LHCN-M2 (cell line): Measurements from ENCODE around the gene ZNF594. TPM values are rescaled to one million over a fixed set of nuclear protein-coding genes. Genes with fewer than 3 reads are reported as not detected.
"Not testable (repeated sequence)": the region's sequence is repeated elsewhere in the genome, so short reads cannot be mapped to it uniquely, and the experiment has no call there.

Source experiments
- DNase-seq: peaks from one replicate; pipeline ENCODE4 v3.0.0-alpha.2; 2012; ENCODE audit warnings: low read depth
- total RNA-seq: library from RNA; depleted of rRNA; stranded (reverse); fragments of >200 nt; gene quantifications from 2 replicates; pipeline ENCODE4 v1.2.3, GENCODE V29; 2014

ZNF594 gene
- total RNA-seq, 1 experiment from 2014 or later = 3.5 TPM

DNA sequence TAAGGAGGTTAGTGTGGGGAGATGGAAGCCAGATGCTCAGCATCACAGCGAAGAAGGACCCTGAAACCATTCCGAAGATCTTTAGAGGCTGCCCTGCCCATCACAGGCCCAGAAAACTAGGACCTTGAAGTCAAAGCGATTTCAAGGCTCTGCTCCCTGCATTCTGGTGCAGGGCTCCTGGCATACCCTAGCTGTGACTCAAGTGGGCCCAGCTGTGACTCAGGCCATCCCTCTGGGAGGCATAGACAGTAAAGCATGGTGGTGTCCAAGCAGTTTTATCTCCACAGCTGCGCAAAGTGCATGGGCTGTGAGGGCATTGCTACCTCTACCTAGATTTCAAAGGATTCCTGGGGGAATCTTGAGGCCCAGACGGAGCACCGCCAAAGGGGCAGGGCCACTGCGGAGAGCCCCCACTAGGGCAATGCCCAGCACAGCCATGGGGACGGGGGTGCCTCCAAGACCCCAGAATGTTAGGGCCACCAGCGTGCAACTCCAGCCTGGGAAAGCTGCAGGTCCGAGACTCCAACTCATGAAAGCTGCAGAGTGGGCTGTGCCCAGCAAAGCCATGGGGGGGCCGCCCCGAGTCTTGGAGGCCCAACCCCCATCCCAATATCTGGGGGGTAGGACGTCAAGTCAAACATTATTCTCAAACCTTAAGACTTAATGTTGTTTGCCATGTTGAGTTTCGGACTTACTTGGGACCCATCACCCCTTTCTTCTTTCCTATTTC, 11.7 kb upstream of the ZNF594 start:
- peak; percentile 8 for DNase-seq

- no peak for DNase-seq
These were observed 9.3 kb upstream of the ZNF594 start for GRCh38 chr17:5201011-5201410.

DNA sequence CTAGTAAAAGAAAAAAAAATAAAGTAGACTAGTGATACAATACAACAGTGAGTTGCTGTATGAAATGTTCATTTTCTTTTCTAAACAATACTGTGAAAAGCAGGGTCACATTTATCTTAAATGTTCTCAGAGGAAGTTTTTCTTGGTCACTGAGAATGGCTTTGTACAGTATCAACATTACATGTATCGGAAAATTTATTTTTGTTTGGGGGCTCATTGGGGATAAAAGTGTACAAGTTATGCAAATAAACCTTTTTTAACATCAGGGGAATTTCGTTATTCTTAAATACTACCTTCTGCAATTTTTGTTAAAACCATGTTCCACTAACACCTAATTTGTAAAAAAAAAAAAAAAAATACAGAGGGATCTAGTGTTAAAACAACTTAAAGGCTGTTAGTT, 8.7 kb upstream of the ZNF594 start:
- DNase-seq = no peak

GRCh38 chr17:5198472-5198871, 6.8 kb upstream of the ZNF594 start:
- DNase-seq = no peak

GRCh38 chr17:5194346-5194745, 2.7 kb upstream of the ZNF594 start:
- no peak for DNase-seq

DNA sequence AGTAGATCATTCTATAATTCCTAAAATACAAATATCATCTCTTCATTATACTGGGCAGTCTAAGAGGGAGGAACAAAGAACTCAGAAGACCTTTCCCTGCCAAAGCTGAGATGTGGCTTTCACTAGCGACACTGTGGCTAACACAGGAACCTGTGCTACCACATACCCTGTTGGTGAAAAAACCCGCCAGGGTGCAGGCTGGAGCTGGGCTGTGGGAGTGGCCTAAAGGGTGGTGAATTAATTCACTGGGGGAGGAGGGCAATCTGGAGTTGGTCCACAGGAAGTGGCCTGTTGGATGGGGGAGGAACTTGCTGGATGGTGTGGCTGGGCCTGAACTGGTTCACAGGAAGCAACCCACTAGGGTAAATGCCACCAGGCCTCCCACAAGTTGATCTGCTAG, 7.4 kb downstream of the ZNF594 start:
- no peak for DNase-seq

GRCh38 chr17:5183410-5183793, 8.3 kb downstream of the ZNF594 start:
- no peak for DNase-seq

GRCh38 chr17:5182597-5183409, 8.9 kb downstream of the ZNF594 start:
- DNase-seq = no peak

GRCh38 chr17:5181509-5182305, 10.0 kb downstream of the ZNF594 start:
- DNase-seq = no peak

DNA sequence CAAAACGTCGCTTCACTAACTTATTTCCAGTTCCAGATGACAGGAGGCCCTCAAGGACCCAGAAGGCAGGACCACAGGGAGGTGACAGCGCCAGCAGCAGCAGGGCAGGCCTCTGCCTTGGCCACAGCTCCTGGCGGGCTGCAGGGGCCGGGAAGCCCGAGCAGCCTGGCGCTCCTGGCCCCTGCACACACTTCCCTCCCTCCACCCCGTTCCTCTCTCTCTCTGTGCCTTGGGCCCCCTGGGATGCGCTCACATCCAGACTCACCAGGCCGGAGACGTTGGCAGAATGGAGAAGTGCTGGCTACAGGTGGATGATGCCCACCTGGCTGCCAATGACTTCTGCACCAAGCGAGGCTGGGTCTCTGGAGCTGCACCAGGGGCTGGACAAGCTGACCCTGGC, 12.7 kb downstream of the ZNF594 start:
- DNase-seq = no peak

DNA sequence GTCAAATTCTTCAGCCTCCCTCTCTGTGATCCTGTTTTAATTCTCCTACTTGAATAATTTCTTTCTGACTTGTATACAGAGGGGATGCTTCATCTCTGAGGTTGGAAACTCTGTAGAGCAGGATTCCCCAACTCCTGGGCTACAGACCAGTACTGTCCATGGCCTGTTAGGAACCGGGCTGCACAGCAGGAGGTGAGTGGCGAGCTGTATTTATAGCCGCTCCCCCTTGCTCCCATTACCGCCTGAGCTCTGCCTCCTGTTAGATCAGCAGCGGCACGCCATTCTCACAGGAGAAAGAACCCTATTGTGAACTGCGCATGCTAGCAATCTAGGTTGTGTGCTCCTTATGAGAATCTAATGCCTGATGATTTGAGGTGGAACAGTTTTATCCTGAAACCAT, 16.6 kb downstream of the ZNF594 start:
- not testable (repeated sequence) for DNase-seq

- DNase-seq = peak; percentile 6
These were observed 25.7 kb downstream of the ZNF594 start for GRCh38 chr17:5165791-5166564.

DNA sequence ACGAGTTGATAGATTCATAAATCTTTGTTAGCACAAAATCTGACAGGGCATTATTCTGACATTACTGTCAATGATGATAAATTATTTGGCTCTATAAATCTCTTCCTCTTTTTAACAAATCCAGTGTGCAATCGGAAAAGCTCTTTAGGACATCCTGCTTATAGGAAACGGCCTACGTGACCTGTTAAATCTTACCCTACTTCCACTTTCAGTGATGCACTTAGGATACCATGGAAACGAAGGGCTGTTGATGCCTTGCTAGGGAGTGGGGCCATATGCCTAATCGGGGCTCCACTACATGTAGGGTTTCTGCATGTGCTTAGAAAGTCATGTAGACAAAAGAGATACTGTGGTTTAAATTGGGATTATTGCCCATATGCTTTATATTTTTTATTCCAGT, 27.2 kb downstream of the ZNF594 start:
- no peak for DNase-seq

GRCh38 chr17:5161793-5162192, 29.9 kb downstream of the ZNF594 start:
- not testable (repeated sequence) for DNase-seq

DNA sequence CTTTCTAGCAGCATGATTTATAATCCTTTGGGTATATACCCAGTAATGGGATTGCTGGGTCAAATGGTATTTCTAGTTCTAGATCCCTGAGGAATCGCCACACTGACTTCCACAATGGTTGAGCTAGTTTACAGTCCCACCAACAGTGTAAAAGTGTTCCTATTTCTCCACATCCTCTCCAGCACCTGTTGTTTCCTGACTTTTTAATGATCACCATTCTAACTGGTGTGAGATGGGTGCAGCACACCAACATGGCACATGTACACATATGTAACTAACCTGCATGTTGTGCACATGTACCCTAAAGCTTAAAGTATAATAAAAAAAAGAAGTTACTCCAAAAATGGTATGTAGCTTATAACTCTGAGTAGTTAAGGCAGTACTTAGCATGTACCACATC, 31.0 kb downstream of the ZNF594 start:
- not testable (repeated sequence) for DNase-seq

DNA sequence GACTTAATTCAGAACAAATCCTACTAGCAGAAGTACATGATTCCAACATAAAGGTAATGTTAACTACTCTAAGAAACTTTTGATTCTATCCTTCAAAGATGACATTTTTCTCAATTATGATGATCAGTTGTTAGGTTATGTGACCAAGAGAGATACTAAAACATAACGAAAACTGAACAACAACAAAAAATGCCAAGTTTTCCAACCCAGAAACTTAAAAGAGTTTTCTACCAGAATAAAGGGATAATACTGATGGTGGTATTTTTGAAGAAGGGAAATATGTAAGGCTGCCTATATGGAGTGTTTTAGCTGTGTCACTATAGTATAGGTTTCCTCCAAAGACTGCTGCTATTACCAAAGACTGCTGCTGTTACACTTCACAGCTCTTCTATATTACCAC, 45.5 kb downstream of the ZNF594 start:
- not testable (repeated sequence) for DNase-seq

- not testable (repeated sequence) for DNase-seq
These were observed 48.8 kb downstream of the ZNF594 start for GRCh38 chr17:5142877-5143276.

DNA sequence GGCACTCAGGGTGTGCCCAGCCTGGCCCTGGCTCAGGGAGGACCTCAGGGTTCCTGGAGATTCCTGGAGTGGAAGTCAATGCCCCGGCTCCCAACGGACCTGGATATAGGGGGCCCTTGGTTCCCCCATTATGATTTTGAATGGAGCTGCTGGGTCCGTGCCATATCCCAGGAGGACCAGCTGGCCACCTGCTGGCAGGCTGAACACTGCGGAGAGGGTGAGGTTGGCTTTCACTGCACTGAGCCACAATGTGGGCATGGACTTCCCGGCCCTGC, 52.3 kb downstream of the ZNF594 start:
- no peak for DNase-seq

DNA sequence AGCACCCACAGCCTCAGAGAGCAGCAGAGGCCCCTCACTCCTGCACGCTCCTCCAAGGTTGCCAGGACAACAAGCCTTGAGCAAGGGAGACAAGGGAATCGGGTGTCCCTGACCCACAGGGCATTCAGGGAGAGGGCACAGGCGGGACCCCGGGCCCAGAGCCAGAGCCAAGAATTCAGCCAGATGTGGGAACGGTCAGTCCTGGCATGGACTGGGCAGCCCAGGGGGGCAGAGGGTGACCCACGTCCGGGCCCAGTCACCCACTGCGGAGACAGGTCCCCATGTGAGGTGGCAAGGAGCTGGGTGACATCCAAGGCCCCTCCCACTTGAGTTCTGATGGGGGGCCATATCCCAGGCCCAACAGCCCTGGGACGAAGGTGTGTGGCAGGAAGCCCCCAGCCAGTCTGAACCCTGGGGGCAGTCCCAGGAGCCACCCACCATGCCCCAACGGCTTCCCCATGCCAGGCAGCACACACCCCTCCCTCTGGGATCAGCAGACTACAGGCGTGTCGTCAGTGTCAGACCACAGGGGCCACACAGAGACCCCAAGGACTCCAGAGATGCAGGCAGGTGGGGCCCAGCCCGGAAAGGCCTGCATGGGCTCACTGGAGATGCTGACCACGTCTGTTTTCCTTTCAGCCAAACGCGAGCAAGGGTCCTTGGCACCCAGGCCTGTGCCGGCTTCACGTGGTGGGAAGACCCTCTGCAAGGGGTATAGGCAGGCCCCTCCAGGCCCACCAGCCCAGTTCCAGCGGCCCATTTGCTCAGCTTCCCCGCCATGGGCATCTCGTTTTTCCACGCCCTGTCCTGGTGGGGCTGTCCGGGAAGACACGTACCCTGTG, 52.8 kb downstream of the ZNF594 start:
- no peak for DNase-seq

GRCh38 chr17:5138198-5138544, 53.5 kb downstream of the ZNF594 start:
- DNase-seq = not testable (repeated sequence)
